Activated gamma-delta T cell treated with anti-CD3 and anti-CD28 coated beads, Interleukin-2, amount 50 U/mL, for 16 hours (primary cell): ENCODE data around the gene ZCCHC14.
"Not testable (repeated sequence)": the region's sequence is repeated elsewhere in the genome, so short reads cannot be mapped to it uniquely, and the experiment has no call there.

Experiments
- DNase-seq: peaks from one replicate; pipeline ENCODE4 v3.0.0-alpha.2; 2020; ENCODE audit warnings: low read depth

Gene ZCCHC14

DNA sequence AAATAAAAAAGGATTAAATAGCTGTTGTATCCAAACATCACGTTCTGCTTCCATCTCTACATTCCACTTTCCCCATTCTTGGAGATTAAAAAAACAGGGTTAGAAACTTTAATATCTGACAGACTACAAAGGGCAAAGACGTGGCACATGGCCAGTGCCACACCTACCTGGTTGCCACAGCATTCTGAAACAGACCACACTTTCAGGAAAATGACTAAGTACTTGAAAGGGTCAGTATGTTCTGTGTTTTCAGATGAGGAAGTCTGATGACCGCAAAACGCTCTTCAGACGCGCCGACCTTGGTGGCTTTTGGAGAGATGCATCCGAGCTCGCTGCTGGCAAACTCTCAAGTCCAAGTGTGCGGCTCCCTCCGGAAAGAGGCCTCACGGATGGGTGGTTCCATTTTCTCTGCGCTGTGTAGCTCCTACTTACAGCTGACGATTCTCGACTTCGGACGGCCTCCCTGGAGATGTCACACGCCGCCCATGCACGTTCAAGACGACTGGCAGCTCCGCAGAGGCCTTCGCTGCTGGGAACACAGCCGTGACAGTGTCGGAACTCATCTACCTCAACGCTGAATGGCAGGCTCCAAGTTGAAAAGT, 85.2 kb downstream of the ZCCHC14 start:
- DNase-seq, result no peak

DNA sequence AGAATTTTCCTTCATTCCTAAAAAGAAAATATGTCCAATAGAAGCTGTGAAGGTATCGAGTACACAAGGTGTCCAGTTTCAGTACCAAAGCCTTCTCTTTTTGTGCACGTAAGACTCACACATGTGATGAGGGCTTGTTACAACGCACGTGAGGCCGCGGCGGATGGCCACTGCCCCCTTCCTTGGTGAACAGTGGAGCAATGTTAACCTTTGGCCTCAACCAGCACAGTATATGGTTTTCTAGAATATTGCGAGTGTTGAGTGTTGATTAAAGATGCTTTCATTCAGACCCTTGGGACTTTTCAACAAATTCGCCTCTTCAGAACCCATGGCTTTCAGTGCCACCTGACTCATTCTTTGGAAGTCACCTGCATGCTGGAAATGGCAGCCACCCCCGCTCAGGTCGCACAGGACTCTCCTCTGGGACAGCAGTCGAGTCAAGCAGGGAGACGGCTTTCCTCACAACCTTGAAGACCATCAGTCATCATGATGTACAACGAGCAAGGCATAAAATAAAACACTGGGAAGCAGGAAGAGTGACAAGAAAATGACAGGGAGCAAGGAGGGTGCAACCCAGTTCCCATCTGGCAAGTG, 86.2 kb downstream of the ZCCHC14 start:
- DNase-seq, result no peak

- DNase-seq, result no peak
These were observed 87.8 kb downstream of the ZCCHC14 start for GRCh38 chr16:87404764-87405625.

GRCh38 chr16:87395181-87395842, 97.5 kb downstream of the ZCCHC14 start:
- no peak for DNase-seq

- DNase-seq, result no peak
These were observed 99.2 kb downstream of the ZCCHC14 start for GRCh38 chr16:87393680-87394055.

DNA sequence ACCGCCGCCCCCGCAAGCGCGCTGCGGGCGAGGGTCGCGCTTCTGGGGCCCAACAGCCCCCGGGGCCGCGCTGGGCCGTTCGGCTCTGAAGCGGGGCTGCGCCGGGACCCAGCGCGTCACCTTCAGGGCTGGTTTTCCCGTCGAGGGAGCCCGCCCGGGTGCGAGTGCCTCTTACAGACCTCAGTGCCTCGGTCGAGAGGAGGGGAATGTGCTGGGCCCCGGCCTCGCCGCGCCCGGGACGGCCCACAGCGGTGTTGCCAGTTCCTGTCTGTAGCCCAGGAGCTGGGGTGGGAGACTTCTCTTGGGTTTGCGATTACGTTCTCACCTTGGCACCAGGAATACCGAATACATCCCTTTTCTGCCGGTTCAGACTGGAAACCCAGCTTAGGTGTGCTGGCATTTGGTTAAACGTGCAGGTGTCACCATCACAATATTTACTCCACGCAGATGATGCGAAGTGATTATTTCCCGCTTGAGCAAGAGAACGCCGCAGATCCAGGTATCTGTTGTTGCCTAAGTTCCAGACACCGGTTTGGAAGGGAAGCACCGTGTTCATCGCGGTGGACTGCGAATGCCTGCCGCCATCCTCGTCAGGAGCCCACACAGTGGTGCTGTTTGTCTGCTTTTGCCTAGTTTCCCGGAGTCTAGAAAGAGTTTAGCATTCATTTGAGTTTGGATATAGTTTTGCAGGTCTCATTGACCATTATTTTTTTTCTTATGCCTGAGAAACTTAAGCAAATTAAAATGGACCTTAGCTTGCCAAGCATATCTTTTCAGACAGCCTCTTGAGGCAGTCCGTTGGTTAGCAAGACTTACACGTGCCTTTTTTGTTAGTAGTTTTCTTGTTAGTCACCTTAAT, 99.8 kb downstream of the ZCCHC14 start:
- no peak for DNase-seq

- peak; percentile 96 for DNase-seq
These were observed 100.6 kb downstream of the ZCCHC14 start, which contains the start of gene MAP1LC3B for GRCh38 chr16:87391950-87392820. Gene MAP1LC3B (plus strand): TSS chr16:87392336. CDS start chr16:87392428, 92 bp downstream.

DNA sequence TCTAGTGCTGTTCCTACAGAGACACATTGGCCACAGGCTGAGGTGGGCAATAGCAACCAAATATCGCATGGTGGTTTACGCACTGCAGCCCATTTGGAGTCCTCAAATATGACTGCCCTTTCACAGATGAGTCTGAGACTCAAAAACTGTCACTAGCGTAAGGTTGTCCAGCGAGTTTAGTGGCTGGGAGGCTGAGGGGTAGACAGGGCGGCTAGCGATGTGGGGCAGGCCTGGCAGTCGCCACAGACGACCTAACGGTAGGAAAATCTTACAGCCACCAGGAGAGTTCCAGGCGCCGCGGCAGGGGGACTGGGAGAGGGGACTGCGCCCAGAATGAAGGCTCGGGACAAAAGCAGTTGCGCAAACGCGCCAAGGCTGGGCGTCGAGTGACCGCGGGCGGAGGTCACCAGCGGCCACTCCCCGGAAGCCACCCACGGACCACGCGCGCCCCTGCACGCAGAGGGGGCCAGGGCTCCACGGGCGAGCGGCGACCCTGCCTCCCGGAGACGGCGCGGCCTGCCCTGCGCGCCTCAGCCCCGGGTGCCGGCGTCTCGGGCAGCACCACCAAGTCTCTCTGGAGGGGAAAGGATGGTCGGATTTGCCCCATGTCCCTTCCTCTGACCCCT, 101.4 kb downstream of the ZCCHC14 start:
- DNase-seq, result no peak

DNA sequence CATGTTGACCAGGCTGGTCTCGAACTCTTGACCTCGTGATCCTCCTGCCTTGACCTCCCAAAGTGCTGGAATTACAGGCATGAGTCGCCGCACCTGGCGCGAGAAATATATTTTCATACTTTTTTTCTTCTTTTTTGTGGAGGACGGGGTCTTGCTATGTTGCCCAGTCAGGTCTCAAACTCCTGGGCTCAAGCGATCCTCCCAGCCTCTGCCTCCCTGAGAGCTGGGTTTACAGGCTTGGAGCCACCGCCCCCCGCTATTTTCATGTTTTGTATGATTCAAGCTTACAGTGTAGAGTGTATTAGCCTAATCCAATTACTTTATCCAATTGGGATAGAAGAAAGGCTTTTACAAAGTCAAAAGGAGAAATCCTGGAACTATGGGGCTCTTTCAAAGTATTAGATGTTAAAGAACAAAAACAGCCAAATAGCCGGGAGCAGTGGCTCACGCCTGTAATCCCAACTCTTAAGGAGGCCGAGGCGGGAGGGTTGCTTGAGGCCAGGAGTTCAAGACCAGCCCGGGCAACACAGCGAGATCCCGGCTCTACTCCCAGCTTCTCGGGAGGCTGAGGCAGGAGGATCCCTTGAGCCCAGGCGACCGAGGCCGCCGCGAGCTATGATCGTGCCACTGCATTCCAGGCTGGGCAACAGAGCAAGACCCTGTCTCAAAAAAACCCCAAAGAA, 102.0 kb downstream of the ZCCHC14 start:
- no peak for DNase-seq

GRCh38 chr16:87389914-87390313, 102.9 kb downstream of the ZCCHC14 start:
- DNase-seq, result not testable (repeated sequence)

- no peak for DNase-seq
These were observed 103.6 kb downstream of the ZCCHC14 start for GRCh38 chr16:87389245-87389644.

- DNase-seq, result no peak
These were observed 104.0 kb downstream of the ZCCHC14 start for GRCh38 chr16:87388818-87389134.

DNA sequence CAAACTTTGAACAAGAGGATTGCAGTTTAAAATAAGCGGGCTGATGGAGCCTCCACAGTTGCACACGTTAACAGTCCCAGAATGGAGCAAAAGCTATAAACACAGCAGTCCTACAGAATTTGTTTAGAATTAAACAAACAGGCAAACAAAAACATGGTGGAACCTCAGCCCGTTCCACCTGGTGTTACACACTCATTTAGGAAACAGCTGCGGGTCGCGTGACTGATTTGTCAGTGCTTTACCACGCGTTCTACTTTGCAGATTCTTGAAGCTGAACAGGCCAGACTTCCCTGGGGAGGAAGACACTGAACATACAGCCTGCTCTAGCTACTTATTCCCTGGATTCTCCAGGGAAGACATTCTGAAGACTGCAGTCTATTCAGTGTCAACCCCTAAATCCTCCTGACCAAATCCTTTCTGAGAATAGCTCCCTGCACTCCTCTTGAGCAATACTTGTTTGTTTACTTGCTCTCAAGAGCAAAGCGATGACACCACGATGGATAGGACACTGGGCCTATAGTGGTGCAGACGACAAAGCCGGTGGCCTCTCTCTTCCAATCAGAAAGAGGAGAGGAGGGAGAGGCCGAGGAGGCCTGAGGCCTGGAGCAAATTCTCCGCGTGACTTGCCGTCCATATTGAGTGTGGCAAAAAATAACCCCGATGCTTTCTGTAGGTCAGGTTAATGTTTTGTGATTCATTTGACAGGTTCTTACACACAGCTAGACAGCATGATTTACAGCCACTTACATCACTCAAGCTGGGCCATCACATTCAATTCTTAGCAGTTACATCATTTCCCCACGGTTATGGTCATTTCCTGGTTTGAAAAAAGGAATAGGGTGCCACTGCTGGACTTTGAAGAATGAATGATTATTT, 104.6 kb downstream of the ZCCHC14 start:
- DNase-seq, result peak; percentile 81

- DNase-seq, result not testable (repeated sequence)
These were observed 108.0 kb downstream of the ZCCHC14 start for GRCh38 chr16:87384875-87385167.

GRCh38 chr16:87384162-87384874, 108.5 kb downstream of the ZCCHC14 start:
- DNase-seq, result no peak

DNA sequence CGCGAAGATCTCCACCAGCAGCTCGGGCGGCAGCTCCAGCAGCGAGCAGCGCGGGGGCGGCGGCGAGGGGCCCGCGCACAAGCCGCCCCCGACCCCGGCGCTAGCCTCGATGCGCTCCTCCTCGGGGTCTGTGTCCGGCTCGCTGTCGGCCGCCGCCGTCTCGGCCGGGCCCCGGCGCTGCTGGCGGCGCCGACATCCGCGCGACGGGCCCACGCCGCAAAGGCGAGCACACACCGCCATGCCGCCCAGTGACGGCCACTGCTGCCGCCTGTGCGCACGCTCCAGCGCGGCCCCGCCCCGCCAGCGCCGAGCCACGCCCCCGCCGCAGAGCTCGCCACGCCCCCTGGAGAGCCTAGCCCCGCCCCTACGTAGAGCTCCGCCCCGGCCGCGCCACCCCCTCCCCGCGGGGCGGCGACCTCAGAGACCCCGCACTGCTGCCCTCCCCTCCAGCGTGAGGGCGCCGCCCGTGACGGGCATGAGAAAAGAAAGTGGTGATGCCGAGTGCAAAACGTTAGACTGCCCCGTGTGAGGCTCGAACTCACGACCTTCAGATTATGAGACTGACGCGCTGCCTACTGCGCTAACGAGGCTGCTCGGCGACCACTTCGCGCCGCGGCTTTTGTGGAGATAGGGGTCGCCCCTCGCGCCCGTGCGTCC, 109.2 kb downstream of the ZCCHC14 start, which contains the start of gene FBXO31:
FBXO31 (minus strand) TSS at position 272 of the 657 bp plus-strand sequence; CDS start at position 240, 32 bp downstream.
- peak; percentile 83 for DNase-seq

DNA sequence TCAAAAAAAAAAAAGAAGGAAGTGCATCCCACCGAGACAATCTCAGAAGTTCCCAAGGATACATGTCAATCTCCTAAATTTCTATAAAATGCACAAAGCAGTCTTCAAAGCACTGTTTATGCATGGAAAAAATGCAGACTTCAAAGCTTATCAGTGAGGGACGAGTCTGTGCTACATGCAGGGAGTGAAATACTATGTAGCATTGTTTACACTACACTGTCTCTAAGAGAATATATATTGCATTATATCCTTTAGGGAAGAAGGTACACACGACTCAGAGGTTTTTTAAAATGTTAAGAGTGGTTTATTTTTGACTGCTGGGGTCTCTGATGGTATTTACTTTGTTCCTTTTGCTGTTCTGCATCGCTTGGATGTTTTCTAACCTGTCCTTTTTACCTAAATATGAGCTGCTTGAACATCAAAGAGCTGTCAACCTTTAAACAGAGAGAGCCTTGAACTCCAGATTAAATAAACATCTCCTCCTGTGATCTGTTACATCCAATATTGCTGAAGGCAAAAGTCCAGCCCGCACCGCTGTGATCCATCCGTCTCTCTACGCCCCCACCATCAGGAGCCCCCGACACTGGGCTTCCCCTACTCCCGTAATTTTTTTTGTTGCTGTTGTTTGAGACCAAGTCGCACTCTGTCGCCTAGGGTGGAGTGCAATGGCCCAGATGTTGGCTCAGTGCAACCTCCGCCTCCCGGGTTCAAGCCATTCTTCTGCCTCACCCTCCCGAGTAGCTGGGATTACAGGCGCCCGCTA, 110.6 kb downstream of the ZCCHC14 start:
- no peak for DNase-seq
